Epithelial cell of proximal tubule (primary cell): ENCODE measurements around the gene DLG5. TPM values are rescaled to one million over a fixed set of nuclear protein-coding genes. Genes with fewer than 3 reads are reported as not detected.
A peak's percentile ranks its signal among the peaks of the same experiment; 100 is the strongest.

ENCODE experiments used
- DNase-seq: peaks from one replicate; pipeline ENCODE4 v3.0.0-alpha.2; 2011; ENCODE audit warnings: low read depth
- H3K4me3 ChIP-seq: 2 replicates; pipeline ENCODE4 v1.5.1; 2011; ENCODE audit warnings: low read depth, mild to moderate bottlenecking, low read length
- total RNA-seq: library from RNA; depleted of rRNA; stranded (reverse); fragments of >200 nt; gene quantifications from 2 replicates; pipeline ENCODE4 v1.2.3, GENCODE V29; 2015
- TF ChIP-seq, protein P1 (sequence below): conservative IDR thresholded peaks from 2 replicates; pipeline ENCODE4 v1.5.1; 2012; ENCODE audit warnings: low read depth, mild to moderate bottlenecking, low read length

Gene DLG5
- total RNA-seq, 1 donor from 2014 or later = 23.4 TPM

DNA sequence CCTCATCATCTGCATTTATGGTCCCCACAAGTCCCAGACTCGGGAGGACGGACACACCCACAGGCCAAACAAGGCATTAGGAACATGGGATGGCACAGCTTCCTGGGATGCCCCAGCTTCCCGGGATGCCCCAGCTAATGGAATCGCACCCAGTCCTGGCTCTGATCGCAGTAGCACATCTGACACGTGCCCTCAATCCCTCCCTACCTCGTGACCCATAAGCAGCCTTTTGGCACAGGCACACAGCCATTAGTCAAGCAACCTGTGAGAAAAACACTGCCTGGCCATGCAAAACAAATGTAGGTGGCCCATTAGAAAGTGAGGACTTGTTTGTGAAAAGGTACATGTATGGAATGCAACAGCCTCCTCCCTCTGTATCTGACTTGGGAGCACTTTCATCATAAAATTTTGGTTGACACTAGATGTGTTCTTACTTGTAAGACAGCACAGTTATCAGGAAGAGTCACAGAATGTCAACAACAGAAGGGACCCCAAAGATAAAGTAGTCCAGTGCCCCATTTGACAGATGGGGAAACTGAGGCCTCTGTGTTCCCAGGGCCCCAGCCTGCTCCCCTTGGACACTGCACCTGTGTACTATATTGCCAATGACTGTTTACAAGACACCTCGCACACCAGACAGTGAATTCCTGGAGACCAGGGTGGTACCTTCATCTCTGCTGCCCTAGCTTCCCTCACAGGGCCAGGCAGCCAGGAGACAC is 34.4 kb downstream of the DLG5 start:
- TF ChIP-seq, protein P1, sequence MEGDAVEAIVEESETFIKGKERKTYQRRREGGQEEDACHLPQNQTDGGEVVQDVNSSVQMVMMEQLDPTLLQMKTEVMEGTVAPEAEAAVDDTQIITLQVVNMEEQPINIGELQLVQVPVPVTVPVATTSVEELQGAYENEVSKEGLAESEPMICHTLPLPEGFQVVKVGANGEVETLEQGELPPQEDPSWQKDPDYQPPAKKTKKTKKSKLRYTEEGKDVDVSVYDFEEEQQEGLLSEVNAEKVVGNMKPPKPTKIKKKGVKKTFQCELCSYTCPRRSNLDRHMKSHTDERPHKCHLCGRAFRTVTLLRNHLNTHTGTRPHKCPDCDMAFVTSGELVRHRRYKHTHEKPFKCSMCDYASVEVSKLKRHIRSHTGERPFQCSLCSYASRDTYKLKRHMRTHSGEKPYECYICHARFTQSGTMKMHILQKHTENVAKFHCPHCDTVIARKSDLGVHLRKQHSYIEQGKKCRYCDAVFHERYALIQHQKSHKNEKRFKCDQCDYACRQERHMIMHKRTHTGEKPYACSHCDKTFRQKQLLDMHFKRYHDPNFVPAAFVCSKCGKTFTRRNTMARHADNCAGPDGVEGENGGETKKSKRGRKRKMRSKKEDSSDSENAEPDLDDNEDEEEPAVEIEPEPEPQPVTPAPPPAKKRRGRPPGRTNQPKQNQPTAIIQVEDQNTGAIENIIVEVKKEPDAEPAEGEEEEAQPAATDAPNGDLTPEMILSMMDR = no peak
- H3K4me3 ChIP-seq = no peak overlapping the region
- no peak for DNase-seq

DNA sequence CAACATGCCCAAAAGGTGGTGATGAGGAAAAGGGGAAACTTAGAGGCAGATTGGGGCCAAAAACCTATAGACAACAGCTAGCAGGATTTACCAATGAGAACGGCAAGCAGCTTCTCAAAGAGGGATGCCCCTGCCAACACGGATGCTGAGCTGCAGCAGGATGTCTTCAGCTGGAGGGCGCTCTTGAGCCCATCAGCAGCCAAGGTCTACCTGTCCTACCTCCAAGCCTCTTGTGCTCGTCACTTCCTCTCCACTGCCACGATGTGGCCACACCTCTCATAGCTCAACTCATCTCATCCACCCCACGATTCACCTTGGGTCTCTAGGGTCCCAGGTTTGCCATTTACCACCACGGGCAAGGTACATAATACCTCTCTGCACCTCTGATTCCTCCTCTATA is 36.5 kb downstream of the DLG5 start:
- no peak overlapping the region for H3K4me3 ChIP-seq
- TF ChIP-seq, protein P1 = peak; percentile 29
- DNase-seq = no peak

DNA sequence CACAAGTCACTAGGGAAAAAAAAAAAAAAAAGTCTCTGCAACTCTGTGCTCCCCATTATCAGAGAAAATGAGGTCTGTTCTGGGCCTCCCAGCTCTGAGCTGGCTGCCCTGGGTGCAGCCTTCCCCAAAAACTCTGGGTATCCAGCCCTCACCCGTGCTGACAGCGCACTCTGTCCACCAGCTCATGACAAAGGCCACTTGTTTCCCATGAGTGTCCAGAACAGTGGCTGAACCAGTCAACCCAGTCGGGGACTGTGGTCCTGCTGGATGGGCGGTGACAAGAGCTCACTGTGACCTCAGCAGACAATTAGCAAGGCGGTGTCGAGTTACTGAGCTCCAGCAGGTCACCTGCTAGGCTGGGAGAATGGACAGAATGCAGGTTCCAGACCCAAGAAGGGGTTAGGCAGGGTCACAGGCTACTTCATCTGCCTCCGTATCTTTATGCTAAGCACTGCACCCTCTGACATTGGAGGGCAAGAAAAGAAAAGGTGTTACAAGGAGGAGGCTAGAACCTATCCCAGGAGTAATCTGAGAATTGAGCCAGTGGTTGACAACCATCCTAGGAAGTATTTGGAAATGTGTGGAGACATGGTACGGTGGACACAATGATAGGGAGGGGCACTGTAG is 37.2 kb downstream of the DLG5 start:
- DNase-seq = no peak
- no peak overlapping the region for H3K4me3 ChIP-seq
- TF ChIP-seq, protein P1 = no peak

DNA sequence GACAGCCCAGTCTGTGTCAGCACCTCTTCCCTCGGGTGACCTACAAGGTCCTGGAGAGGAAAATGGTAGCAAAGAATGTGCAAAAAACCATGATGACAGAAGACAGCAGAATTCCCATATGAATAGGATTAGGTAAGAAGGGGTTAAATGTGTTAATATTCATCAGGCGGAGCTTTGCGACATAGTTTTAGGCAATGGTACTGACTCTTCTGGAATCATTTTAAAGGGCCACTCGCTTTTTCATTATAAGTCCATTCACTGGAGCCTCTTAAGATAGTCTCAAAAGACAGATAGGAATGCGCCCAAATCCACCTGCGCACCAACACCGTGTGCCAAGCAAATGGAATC is 38.2 kb downstream of the DLG5 start:
- no peak overlapping the region for H3K4me3 ChIP-seq
- TF ChIP-seq, protein P1 = no peak
- no peak for DNase-seq

DNA sequence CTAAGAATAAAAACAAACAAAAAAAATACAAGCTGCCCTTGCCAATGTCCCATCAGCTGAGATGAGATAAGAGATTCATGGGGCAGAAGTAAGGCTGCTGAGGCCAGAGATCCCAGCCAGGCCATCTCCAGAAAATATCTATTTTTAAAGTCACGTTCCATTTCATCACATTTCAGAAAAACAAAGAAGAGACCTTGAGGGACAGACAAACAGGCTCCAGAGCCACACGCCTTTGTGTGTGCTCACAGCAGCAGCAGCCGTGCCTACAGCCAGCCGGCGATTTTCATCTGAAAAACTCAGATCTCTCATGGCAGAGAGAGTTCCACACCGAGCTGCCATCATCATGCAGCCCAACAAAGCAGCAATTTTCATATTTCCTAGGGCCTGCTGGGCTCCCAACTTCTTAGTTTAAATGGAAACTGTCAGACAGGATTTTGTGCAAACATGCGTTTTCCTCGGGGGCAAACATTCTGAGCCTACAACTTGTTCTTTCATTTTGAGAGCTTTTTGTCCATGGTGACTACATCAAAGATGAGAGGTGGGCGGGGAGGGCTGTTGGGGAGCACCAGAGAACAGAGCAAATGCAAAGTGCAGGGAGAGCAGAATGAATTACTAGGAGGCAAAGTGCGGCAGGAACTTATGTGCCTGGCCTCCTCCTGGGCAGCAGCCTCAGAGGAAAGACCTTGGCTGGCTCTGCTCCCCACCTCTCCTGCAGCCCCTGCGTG is 38.8 kb downstream of the DLG5 start:
- no peak for DNase-seq
- TF ChIP-seq, protein P1 = no peak
- no peak overlapping the region for H3K4me3 ChIP-seq

DNA sequence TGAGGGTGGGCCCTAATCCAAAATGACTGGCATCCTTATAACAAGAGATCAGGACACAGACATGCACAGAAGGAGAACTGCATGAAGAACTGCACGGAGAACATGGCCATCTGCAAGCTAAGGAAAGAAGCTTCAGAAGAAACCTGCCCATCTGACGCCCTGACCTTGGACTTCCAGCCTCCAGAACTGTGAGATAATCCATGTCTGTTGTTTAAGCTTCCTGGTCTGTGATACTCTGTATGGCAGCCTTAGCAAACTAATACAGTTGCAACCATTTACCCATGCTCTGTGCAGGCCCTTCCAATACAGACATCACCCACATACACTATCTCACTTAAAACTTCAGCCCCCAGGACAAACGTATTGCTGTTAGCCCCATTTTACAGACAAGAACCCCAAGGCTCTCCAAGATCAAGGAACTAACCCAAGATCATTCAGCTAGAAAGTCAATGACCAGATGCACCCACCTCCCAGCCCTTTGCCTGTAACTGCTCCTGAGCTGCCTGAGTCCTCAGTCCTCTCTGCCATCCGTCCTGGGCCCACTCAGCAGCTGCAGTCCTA is 39.7 kb downstream of the DLG5 start:
- no peak for DNase-seq
- no peak overlapping the region for H3K4me3 ChIP-seq
- TF ChIP-seq, protein P1 = no peak
